ENCODE results near the gene MTA1. TPM values are rescaled to one million over a fixed set of nuclear protein-coding genes. Genes with fewer than 3 reads are reported as not detected.

MTA1 gene
- total RNA-seq, 6 donors from 2014 or later = 64.8 to 315 (median 94.9) TPM

DNA sequence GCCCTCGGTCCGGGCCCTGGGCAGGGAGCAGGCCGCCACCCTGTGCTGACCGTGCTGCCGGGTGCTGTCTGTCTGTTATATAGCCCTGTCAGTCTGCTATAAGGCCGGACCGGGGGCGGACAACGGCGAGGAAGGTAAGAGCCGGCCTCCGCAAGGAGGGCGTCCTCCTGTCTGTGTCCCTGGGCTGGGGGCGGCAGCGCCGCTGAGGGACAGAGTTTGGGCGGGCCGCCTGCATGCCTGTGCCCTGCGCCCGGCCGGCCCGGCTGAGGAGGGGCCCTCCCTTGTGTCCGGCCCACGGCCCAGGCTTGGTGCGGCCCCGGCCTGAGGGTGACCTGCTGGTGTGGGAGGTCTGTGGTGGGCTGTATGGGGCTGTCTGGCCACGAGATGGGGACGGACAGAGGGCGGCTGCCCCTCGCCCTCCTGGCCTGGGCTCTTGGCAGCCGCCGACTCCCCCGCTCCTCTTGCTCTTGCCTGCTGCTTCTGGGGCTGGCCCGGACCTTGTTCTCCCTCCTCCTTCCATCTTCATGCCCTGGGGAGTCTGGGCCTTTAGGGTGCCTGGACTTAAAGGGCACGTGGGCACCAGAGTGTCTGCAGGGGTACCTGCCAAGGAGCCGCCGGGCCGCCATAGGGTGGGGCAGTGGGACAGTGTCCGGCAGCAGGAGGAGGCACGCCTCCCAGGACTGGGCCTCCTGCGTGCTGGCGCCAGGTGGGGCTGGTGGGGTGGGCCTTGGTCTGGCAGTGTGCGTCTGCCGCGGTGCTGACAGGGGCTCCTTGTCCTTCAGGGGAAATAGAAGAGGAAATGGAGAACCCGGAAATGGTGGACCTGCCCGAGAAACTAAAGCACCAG, 29.9 kb downstream of the MTA1 start:
- TF ChIP-seq POLR2A (IDR thresholded peaks at IDR 0.05) (no peak), POLR2AphosphoS5 (IDR thresholded peaks at IDR 0.05) (no peak), EP300 (IDR thresholded peaks at IDR 0.05) (no peak)
- TF ChIP-seq, protein P1, sequence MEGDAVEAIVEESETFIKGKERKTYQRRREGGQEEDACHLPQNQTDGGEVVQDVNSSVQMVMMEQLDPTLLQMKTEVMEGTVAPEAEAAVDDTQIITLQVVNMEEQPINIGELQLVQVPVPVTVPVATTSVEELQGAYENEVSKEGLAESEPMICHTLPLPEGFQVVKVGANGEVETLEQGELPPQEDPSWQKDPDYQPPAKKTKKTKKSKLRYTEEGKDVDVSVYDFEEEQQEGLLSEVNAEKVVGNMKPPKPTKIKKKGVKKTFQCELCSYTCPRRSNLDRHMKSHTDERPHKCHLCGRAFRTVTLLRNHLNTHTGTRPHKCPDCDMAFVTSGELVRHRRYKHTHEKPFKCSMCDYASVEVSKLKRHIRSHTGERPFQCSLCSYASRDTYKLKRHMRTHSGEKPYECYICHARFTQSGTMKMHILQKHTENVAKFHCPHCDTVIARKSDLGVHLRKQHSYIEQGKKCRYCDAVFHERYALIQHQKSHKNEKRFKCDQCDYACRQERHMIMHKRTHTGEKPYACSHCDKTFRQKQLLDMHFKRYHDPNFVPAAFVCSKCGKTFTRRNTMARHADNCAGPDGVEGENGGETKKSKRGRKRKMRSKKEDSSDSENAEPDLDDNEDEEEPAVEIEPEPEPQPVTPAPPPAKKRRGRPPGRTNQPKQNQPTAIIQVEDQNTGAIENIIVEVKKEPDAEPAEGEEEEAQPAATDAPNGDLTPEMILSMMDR (IDR thresholded peaks at IDR 0.05) = no peak
- Histone ChIP-seq H3K4me1 (peaks cover 7 to 9% (median 7%) of the 10 kb centered on the region in 4 donors), H3K27me3 (no peaks in the 10 kb centered on the region), H3K4me3 (no peak overlapping the region), H3K36me3 (peaks cover 0 to 56% (median 32%) of the 10 kb centered on the region in 4 donors), H3K27ac (no peak overlapping the region), H3K9me3 (no peaks in the 10 kb centered on the region)
- peak in 1 of 2 donors; percentile 85 for DNase-seq
- no peak for ATAC-seq (ENCODE audit: low FRiP score in 2 of 2)
- 87 to 90% methylated on average over 4 to 46 of the region's 47 CpGs for WGBS, 2 donors

DNA sequence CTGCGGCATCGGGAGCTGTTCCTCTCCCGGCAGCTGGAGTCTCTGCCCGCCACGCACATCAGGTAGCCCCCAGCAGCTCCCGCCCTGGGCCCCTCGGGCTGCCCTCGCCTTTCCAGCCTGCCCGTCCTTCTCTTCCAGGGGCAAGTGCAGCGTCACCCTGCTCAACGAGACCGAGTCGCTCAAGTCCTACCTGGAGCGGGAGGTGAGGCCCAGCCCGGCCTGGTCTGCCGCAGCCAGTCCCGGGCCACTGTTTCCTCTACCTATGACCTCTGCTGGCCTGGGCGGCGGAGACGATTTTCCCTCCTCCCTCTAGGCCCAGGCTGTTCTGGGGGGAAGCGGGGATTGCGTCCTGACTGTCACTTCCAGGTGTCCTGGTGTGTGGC, 30.5 kb downstream of the MTA1 start:
- Histone ChIP-seq H3K9me3 (no peaks in the 10 kb centered on the region), H3K27me3 (no peaks in the 10 kb centered on the region), H3K4me3 (no peak overlapping the region), H3K36me3 (peaks cover 0 to 62% (median 35%) of the 10 kb centered on the region in 4 donors), H3K27ac (no peak overlapping the region), H3K4me1 (peaks cover 7 to 9% (median 7%) of the 10 kb centered on the region in 4 donors)
- ATAC-seq (ENCODE audit: low FRiP score in 2 of 2) (no peak), DNase-seq (peak in 1 of 2 donors; percentile 59)
- 87% methylated on average over 15 to 22 of the region's 22 CpGs for WGBS, 2 donors
- TF ChIP-seq, protein P1 (IDR thresholded peaks at IDR 0.05) = no peak
- no peak for TF ChIP-seq POLR2AphosphoS5 (IDR thresholded peaks at IDR 0.05)

- 93 to 95% methylated on average over 21 of the region's 29 CpGs for WGBS, 2 donors
- Histone ChIP-seq H3K4me3 (no peak overlapping the region), H3K36me3 (peaks cover 0 to 70% (median 42%) of the 10 kb centered on the region in 4 donors), H3K27ac (no peak overlapping the region), H3K4me1 (peaks cover 7 to 9% (median 7%) of the 10 kb centered on the region in 4 donors), H3K9me3 (no peaks in the 10 kb centered on the region), H3K27me3 (no peaks in the 10 kb centered on the region)
- ATAC-seq (ENCODE audit: low FRiP score in 2 of 2) = no peak
- no peak for TF ChIP-seq EP300 (IDR thresholded peaks at IDR 0.05)
- no peak for TF ChIP-seq POLR2AphosphoS5 (IDR thresholded peaks at IDR 0.05)
- DNase-seq = peak in 1 of 2 donors; percentile 72
Measured at GRCh38 chr14:105450864-105451720, 31.5 kb downstream of the MTA1 start.

DNA sequence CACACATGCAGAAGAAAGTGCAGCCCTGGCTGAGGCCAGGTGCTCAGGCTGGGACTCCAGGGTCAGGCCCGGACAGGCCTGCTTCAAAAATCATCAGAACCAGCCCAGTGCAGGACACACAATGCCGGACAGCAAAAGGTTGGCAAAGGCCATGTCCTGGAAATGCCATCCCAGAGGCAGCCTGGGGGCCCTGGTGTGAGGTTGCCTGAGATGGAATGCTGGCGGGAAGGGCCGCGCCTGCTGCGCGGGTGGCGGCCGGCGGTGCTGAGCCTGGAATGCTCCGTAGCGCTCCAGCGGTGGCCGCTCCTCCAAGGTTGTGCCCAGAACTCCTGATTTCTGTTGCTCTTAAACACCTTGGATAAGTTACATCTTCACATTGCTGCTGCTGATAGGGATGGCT, 33.3 kb downstream of the MTA1 start:
- H3K4me3 ChIP-seq = no peak overlapping the region
- peak in 1 of 2 donors; percentile 76 for DNase-seq
- H3K27me3 ChIP-seq = no peaks in the 10 kb centered on the region
- no peaks in the 10 kb centered on the region for H3K9me3 ChIP-seq
- 89 to 91% methylated on average over 14 of the region's 14 CpGs for WGBS, 2 donors
- no peak for ATAC-seq (ENCODE audit: low FRiP score in 2 of 2)
- no peak for TF ChIP-seq POLR2A (IDR thresholded peaks at IDR 0.05)
- TF ChIP-seq, protein P1 (IDR thresholded peaks at IDR 0.05) = no peak
- no peak for TF ChIP-seq POLR2AphosphoS5 (IDR thresholded peaks at IDR 0.05)
- no peak for TF ChIP-seq EP300 (IDR thresholded peaks at IDR 0.05)
- H3K36me3 ChIP-seq = peaks cover 0 to 83% (median 47%) of the 10 kb centered on the region in 4 donors
- H3K4me1 ChIP-seq = peaks cover 7 to 9% (median 7%) of the 10 kb centered on the region in 4 donors
- no peak overlapping the region for H3K27ac ChIP-seq

GRCh38 chr14:105453847-105454246, 34.2 kb downstream of the MTA1 start:
- Histone ChIP-seq H3K27ac (no peak overlapping the region), H3K4me3 (no peak overlapping the region), H3K9me3 (no peaks in the 10 kb centered on the region), H3K4me1 (peaks cover under 1 to 3% (median 2%) of the 10 kb centered on the region in 4 donors), H3K36me3 (peaks cover 0 to 92% (median 52%) of the 10 kb centered on the region in 4 donors), H3K27me3 (no peaks in the 10 kb centered on the region)
- DNase-seq (peak in 1 of 2 donors; percentile 70), ATAC-seq (ENCODE audit: low FRiP score in 2 of 2) (no peak)
- no peak for TF ChIP-seq EP300 (IDR thresholded peaks at IDR 0.05)
- 90 to 93% methylated on average over 12 to 14 of the region's 14 CpGs for WGBS, 2 donors

Measured in upper lobe of left lung (tissue), 6 donors.